Glomerular visceral epithelial cell (primary cell): Measurements from ENCODE around the gene PLEKHA5.
"Not testable (repeated sequence)": the region's sequence is repeated elsewhere in the genome, so short reads cannot be mapped to it uniquely, and the experiment has no call there.

Experiments
- DNase-seq: peaks from one replicate; pipeline ENCODE4 v3.0.0-alpha.2; 2016; ENCODE audit errors: extremely low spot score

The PLEKHA5 gene

DNA sequence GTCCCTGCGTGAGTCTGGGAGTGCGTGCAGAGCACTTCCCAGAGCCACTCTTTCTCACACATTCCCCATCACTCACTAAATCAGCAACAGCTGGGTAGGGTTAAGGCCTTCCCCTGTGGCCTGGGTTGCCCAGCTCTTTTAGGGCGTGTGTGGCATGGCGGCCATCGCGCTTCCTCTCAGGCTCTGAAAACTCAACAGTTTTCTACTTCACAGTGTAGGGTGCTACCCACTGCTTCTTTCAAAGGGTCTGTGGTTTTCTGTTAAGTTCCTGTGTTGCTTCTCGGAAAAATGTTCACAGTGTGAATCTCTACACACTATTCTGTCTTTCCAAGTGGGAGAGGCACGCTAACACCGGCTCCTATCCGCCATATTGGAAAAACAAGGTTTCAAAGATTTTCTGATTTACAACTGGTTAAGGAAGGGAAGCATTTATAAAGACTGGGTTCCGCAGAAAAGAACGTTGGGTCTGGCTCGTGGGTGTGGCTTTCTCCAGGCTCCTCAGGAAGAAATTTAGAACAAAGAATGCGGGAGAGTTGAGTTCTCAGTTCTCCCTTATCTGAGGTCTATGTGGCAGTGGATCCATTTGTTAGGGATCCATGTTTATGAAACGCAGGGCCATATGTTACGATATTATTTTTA is 274.8 kb downstream of the PLEKHA5 start:
- no peak for DNase-seq

DNA sequence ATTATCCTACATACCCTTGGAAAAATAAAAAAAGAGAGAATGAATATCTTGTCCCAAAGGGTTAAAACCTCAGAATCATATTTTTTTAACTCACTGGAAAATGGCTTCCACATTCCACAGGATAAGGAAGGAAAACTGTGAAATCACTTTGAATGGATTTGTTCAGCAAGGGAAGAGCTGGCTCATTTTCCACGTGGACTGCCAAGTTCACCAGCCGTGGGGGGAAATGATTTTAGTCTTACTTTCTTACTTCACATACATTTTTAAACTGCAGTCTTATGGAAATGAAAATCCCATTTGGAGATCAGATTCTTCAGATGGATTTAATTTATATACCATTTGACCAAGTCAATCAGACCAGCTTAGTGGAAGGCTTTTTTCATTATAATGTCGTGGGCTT is 279.8 kb downstream of the PLEKHA5 start:
- DNase-seq: no peak

DNA sequence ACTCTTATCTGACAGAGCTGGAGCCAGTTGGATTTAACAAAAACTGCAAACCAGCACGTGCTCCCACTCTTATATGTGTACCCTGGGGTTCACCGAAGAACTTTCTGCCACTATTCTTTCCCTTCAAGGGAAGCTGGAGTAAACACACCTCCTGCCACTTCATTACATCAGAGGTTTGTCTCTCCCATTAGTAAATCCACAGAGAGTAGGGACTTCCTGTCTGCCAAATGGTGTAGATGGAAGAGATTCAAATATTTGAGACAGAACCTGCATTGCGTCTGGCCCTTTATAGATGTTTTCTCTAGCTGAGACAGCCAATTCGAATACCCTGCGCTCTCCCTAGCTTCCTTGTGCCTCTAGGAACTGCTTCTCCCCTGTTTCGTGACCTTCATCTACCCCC is 280.7 kb downstream of the PLEKHA5 start:
- no peak for DNase-seq

DNA sequence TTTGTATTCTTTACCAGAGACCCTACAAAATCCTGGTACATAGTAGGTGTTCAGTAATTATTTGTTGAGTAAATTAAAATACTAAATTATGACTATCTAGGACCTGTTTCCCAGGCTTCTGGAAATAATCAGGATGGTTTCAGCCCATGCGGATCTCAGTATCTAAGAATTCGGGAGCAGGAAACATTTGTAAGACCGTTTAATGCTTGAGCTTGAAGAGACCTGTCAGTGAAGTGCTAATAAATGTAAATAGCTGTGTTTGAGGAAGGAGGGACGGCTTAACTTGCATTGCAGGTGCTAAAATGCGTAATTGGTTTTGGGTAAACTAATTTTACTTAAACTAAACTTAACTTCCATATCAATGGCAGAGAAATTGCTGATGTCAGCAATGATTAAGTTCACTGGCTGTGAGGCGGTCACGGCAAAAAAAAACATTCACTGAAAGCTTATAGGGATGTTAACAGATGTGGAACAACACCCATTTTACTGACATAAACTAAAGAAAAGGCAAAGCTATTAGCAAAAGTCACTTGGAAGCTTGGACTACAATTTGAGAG is 281.2 kb downstream of the PLEKHA5 start:
- DNase-seq: no peak

DNA sequence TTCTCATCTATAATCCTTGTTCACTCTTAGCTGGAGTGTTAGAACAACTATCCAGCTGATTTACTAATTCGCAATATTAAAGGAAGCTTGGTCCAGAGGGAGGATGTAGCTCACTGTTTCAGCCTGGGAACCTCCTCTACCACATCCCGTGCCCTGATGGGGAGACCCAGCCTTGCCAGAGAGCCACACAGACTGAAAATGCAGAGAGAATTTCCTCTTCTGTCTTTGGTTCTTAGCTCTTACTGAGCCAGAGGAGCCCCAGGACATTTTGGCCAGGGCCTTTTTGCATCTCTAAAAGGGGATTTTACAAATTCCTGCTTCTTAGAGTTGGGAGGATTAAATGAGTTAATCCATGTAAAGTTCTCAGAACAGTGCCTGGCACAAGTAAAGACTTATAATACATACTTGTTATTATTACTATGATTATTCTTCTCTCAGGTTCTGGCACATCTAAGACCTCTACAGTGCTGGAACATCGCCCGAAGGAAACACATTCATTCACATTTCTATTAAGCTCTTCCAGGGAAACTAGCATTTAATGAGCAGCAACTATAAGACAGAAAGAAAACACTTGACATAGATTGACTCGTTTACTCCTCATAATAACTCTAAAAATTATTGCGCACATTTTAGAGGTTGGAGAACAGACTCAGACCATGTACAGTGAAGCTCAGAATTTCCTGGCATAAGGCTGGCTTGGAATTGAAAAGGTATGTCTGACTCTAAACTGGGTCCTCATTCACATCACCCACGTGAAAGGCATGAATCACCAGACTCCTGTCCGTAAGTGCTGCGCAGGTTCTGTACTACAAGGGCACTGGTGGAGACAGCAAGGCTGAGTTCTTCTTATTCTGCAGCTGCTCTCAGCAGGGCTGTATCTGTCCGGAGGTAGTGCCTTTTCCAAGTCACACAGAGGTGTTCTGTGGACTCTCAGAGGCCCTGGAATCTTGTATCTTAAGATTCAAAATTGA is 282.0 kb downstream of the PLEKHA5 start:
- no peak for DNase-seq

DNA sequence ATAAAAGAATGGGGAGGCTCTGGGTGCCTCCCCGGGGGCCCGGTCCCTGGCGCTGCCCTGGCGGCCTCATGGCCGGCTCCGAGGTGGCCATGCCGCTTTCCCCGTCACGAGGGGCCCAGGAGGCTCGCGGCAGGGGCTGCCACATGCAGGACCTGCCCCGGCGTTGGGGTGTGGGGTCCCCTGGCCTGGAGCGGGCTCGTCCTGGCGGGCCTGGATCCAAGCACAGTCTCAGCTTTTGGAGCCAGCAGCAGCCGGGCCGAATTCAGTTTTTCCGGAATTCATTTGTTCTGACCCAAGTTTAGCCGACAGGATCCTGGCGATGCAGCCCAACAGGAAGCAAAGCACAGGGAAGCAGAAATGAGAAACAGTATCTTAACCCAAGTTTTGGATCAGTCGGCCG is 283.3 kb downstream of the PLEKHA5 start:
- DNase-seq: no peak

DNA sequence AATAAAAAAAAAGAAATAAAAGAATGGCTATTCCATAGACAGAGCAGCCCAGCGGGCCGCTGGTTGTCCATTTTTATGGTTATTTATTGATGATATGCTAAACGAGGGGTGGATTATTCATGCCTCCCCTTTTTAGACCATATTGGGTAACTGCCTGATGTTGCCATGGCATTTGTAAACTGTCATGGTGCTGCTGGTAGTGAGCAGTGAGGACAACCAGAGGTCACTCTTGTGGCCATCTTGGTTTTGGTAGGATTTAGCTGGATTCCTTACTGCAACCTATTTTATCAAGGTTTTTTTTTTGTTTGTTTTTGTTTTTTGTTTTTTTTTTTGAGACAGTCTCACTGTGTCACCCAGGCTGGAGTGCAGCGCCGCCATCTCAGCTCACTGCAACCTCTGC is 284.0 kb downstream of the PLEKHA5 start:
- DNase-seq: not testable (repeated sequence)

DNA sequence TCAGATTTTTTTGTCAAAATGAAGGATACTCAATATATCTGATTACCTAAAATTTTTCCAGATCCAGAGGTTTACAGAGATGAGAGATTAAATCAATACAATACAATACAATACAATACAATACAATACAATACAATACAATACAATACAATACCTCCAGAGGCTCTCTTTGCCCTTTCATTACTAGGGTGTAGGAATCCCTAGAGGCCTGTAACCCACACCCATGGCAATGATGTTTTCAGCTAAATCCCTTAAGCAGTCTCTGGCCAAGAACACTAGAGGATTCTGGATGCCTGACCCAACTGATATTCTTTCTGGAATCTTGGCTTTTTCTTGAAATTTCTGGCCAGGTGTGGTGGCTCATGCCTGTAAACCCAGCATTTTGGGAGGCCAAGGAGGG is 286.0 kb downstream of the PLEKHA5 start:
- DNase-seq: no peak

DNA sequence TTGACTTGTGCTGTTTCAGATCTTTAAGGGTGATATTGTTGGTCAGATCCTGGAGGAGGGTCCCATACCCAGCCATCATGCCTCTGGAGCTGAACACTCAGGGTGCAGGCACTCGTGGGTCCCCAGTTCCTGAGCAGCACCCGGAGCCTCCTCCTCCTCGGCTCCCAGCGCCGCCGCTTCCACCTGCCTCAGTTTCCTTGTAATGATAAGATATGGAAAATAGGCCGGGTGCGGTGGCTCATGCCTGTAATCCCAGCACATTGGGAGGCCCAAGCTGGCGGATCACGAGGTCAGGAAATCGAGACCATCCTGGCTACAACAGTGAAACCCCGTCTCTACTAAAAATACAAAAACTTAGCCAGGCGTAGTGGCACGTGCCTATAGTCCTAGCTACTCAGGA is 289.6 kb downstream of the PLEKHA5 start:
- DNase-seq: no peak

DNA sequence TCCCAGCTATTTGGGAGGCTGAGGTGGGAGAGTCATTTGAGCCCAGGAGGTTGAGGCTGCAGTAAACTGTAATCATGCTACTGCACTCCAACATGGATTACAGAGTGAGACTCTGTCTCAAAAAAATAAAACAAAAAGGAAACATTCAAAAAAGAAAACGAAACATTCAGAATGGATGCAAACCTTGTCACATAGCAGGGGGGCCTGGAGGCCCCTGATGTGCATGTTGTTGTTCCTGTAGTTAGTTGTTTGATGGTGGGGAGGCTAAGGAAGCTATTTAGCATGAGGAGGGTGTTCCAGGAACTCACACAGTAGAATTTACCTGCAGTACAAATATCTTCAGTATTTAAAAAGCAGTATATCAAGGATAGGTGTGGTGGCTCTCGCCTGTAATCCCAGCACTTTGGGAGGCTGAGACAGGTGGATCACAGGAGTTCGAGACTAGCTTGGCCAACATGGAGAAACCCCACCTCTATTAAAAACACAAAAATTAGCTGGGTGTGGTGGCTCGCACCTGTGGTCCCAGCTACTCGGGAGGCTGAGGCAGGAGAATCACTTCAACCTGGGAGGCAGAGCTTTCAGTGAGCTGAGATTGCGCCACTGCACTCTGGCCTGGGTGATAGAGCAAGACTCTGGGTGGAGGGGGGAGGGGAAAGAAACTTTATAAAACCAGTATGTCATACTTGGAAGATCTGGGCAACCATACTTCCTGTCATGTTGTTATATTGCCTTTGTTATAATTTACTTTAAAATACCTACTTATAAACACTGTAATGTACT is 292.2 kb downstream of the PLEKHA5 start:
- no peak for DNase-seq

DNA sequence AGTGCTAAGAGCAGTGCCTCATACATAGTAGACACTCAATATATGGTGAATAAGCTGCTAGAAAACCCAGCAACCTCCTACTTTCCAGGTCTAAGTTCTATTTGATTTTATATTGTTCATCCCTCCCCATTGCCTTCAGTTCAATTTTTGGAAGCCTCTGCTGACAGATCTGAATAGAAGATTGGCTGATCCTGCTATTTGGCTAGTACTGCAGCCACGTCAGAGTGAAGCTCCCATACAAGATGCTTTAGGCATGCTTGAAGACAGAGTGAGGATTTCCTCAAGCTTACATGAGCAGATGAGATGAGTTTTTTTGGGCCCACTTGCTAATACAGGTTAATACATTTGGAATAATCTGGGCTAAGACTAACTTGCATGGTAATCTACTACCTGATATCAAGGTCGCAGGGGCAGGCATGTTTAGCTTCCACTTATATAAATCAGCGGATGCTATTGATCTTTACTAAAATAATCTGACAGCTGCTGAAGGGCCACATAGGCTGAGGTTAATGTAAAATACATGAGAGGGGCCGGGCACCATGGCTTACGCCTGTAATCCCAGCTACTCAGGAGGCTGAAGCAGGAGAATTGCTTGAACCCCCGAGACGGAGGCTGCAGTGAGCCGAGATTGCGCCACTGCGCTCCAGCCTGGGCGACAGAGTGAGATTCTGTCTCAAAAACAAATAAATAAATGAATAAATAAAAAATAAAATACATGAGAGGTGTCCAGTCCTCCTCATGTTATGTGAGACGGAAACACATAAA is 293.8 kb downstream of the PLEKHA5 start:
- DNase-seq: no peak
